ENCODE data around the gene SLX4IP. TPM values are rescaled to one million over a fixed set of nuclear protein-coding genes. Genes with fewer than 3 reads are reported as not detected.

SLX4IP gene
- total RNA-seq, 6 experiments from 2014 or later, result 4.1 to 4.8 (median 4.5) TPM

DNA sequence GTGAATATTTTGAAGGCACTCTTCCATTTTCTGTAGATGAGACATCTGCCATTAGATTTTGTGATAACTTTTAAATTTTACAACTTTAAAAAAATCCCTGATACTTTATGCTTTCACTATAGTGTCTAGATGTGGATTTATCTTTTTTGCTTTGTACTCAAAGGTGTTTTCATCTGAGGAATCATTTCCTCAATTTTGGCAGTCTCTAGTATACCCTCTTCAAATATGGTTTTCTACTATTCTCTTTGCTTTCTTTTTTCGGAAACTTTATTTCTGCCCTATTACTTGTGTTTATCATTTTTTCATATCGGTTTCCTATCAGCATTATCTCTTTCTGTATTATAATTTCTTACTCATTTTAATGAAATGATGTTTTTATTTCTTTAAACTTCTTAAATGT, 62.2 kb downstream of the SLX4IP start:
- Mint-ChIP-seq H3K4me3 (no peak overlapping the region), H3K9me3 (no peaks in the 10 kb centered on the region), H3K36me3 (ENCODE audit: low read depth) (no peaks in the 10 kb centered on the region), H3K4me1 (ENCODE audit: low read depth) (peaks cover 19% of the 10 kb centered on the region), H3K27ac (no peak overlapping the region), H3K27me3 (ENCODE audit: insufficient read depth) (no peaks in the 10 kb centered on the region)
- no peak for DNase-seq
- TF ChIP-seq, protein P1, sequence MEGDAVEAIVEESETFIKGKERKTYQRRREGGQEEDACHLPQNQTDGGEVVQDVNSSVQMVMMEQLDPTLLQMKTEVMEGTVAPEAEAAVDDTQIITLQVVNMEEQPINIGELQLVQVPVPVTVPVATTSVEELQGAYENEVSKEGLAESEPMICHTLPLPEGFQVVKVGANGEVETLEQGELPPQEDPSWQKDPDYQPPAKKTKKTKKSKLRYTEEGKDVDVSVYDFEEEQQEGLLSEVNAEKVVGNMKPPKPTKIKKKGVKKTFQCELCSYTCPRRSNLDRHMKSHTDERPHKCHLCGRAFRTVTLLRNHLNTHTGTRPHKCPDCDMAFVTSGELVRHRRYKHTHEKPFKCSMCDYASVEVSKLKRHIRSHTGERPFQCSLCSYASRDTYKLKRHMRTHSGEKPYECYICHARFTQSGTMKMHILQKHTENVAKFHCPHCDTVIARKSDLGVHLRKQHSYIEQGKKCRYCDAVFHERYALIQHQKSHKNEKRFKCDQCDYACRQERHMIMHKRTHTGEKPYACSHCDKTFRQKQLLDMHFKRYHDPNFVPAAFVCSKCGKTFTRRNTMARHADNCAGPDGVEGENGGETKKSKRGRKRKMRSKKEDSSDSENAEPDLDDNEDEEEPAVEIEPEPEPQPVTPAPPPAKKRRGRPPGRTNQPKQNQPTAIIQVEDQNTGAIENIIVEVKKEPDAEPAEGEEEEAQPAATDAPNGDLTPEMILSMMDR (IDR thresholded peaks at IDR 0.05), result no peak

DNA sequence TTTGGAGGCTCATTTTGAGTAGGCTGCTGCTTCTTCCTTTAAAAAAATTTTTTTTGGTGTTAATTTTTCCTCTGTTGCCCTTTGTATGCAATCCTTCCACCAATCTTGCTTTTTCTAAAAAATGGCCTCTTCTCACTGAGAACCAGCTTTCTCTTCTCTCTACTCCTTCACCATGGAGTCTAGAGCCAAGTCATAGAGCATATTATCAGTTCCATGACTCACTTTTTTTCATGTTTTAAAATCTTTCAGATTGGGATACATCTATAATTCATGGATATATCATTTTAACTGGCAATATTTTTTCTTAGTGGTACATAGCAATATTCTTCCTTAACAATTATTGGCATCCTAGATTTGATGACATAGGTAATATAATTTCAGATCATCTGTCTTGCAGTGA, 62.7 kb downstream of the SLX4IP start:
- no peaks in the 10 kb centered on the region for H3K27me3 Mint-ChIP-seq (ENCODE audit: insufficient read depth)
- H3K4me1 Mint-ChIP-seq (ENCODE audit: low read depth), result peaks cover 16% of the 10 kb centered on the region
- no peak overlapping the region; the same call in 1 of the 2 replicates for H3K27ac Mint-ChIP-seq
- TF ChIP-seq, protein P1 (IDR thresholded peaks at IDR 0.05), result no peak
- DNase-seq, result no peak
- no peaks in the 10 kb centered on the region for H3K36me3 Mint-ChIP-seq (ENCODE audit: low read depth)
- no peaks in the 10 kb centered on the region for H3K9me3 Mint-ChIP-seq
- no peak overlapping the region for H3K4me3 Mint-ChIP-seq

DNA sequence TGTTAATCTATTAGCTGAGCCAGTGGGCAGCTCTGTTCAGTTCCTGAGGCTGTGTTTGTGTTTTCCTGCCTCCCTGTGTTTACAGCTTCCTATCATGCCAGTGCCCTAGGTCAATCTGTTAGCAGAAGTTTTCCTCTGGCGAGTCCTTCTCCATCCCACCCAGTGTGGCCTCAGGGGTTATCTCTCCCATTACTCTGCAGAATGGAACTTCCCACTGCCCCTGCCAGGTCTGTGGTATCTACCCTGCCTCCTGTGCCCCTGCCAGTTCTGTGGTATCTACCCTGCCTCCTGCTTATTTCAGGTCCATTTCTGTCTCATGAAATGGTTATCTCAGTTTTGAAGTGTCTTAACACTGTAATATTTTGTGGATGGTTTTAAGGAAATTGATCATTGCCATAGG, 63.1 kb downstream of the SLX4IP start:
- TF ChIP-seq, protein P1 (IDR thresholded peaks at IDR 0.05), result no peak
- Mint-ChIP-seq H3K9me3 (no peaks in the 10 kb centered on the region), H3K4me3 (no peak overlapping the region), H3K27me3 (ENCODE audit: insufficient read depth) (no peaks in the 10 kb centered on the region), H3K27ac (no peak overlapping the region), H3K4me1 (ENCODE audit: low read depth) (peaks cover 16% of the 10 kb centered on the region), H3K36me3 (ENCODE audit: low read depth) (no peaks in the 10 kb centered on the region)
- no peak for DNase-seq

DNA sequence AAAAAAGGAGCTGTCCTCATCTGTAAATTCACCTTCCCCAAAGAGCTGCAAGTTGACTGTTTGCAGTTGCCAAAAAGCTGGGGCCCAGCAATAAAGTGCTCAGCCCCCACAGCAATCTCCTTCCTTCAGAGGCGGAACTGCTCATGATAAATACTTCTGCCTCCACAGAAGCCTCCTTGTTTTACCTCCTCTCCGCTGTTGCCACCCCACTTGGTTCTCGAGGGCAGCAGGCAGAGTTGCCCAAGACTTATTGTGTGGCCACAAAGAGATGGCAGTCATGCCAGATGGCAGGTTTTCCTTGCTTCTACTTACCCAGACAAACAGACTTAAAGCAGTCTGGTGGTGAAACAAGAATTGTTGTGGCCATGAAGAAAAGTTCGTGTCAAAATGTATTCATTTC, 66.3 kb downstream of the SLX4IP start:
- TF ChIP-seq, protein P1 (IDR thresholded peaks at IDR 0.05), result no peak
- H3K9me3 Mint-ChIP-seq, result no peaks in the 10 kb centered on the region
- H3K4me3 Mint-ChIP-seq, result no peak overlapping the region
- H3K27me3 Mint-ChIP-seq (ENCODE audit: insufficient read depth), result peaks cover 3% of the 10 kb centered on the region; the same call in 1 of the 2 replicates
- H3K4me1 Mint-ChIP-seq (ENCODE audit: low read depth), result peaks cover 29% of the 10 kb centered on the region
- no peak for DNase-seq
- H3K36me3 Mint-ChIP-seq (ENCODE audit: low read depth), result no peaks in the 10 kb centered on the region
- H3K27ac Mint-ChIP-seq, result no peak overlapping the region

DNA sequence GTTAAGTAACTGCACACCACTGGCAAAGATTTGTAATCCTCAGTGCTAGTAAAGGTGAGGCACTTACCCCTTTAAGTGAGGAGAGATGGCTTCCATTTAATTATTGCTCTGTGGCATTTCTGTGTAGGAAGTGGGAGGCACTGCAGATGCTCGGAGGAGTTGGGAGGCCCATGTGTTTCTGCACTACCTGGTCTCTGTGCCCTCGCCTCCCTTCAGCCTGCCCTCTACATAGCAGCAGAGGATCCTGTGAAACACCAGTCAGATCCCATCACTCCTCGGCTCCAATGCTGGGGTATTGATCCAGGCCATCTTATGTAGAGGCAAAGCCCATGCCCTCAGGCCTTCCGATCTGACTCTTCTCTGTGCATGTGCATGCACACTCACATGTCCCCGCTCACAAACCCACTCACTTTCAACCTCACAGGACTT, 67.0 kb downstream of the SLX4IP start:
- TF ChIP-seq, protein P1 (IDR thresholded peaks at IDR 0.05), result no peak
- H3K36me3 Mint-ChIP-seq (ENCODE audit: low read depth), result no peaks in the 10 kb centered on the region
- no peak for DNase-seq
- H3K27me3 Mint-ChIP-seq (ENCODE audit: insufficient read depth), result peaks cover 3% of the 10 kb centered on the region; the same call in 1 of the 2 replicates
- H3K4me1 Mint-ChIP-seq (ENCODE audit: low read depth), result peaks cover 30% of the 10 kb centered on the region
- no peak overlapping the region for H3K27ac Mint-ChIP-seq
- no peaks in the 10 kb centered on the region for H3K9me3 Mint-ChIP-seq
- no peak overlapping the region for H3K4me3 Mint-ChIP-seq

- TF ChIP-seq, protein P1 (IDR thresholded peaks at IDR 0.05), result no peak
- no peaks in the 10 kb centered on the region for H3K36me3 Mint-ChIP-seq (ENCODE audit: low read depth)
- no peak overlapping the region for H3K4me3 Mint-ChIP-seq
- peaks cover 33% of the 10 kb centered on the region for H3K4me1 Mint-ChIP-seq (ENCODE audit: low read depth)
- DNase-seq, result no peak
- H3K9me3 Mint-ChIP-seq, result no peaks in the 10 kb centered on the region
- H3K27me3 Mint-ChIP-seq (ENCODE audit: insufficient read depth), result peaks cover 3% of the 10 kb centered on the region; the same call in 1 of the 2 replicates
- no peak overlapping the region for H3K27ac Mint-ChIP-seq
These were observed 69.5 kb downstream of the SLX4IP start for GRCh38 chr20:10504608-10504993.

Data from HFFc6 (cell line).